Measurements from ENCODE around the gene SLC9A1. TPM values are rescaled to one million over a fixed set of nuclear protein-coding genes. Genes with fewer than 3 reads are reported as not detected.

Gene SLC9A1
- polyA plus RNA-seq, 6 donors from 2014 or later = 3.1 to 9.3 (median 4.0) TPM

DNA sequence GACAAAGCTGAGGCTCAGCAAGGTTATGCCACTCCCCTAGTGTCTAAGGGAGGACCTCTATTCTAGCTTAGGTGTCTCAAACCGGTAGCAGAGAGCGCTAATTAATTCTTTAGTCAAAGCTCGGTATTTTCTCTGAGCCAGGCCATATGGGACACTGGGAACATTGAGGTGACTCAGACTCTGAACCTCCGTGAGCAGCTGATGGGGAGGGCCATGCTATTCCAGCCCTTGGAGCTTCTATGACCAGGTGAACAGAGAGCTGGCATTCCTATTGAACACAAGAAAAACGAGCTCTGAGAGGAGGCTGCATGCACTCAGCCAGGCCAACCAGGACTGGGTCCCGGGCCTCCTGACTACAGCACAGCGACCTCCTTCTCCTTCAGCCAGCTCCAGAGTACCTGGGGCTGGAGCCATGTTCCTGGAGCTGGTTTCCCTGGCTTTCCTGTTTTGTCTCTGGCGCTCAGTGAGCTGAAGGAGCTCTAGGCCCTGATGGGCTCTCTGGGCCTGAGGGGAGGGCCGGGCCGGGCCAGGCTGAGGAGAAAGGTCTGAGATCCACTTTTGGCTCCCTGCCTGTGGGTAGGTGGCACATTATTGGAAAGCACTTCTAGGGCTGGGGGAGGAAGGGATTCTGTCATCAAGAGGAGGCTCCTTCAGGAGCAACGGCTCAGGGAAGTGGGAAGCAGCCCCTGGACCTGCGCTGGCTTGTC lies 37.0 kb downstream of the SLC9A1 start:
- Mint-ChIP-seq H3K27ac (no peak overlapping the region), H3K27me3 (no peaks in the 10 kb centered on the region), H3K4me3 (no peak overlapping the region), H3K9me3 (no peaks in the 10 kb centered on the region), H3K4me1 (peaks cover 9 to 14% (median 11%) of the 10 kb centered on the region in 3 donors), H3K36me3 (no peaks in the 10 kb centered on the region)
- ATAC-seq (ENCODE audit: low read depth in 2 of 2) (no peak), DNase-seq (no peak)

DNA sequence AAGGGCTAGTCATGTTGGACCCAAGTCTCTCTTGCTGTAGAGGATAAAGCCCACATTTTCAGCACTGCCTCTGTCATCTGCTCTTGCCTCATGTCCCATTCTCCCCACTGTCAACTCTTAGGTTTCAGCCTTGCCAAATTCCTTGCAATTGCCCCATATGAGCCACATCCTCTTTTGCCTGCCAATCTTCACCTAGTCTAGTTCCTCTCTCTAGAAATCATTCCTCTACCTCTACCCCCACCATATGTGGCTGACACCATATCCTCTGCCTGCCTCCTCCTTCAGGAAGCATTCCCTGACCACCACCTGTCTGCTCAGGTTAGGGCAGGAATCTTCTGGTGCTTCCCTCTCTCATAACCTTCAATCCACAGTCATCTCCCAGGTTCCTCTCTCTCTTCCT lies 38.2 kb downstream of the SLC9A1 start:
- peaks cover 17 to 22% (median 20%) of the 10 kb centered on the region in 3 donors for H3K4me1 Mint-ChIP-seq
- no peaks in the 10 kb centered on the region for H3K27me3 Mint-ChIP-seq
- no peaks in the 10 kb centered on the region for H3K36me3 Mint-ChIP-seq
- DNase-seq (no peak), ATAC-seq (ENCODE audit: low read depth in 2 of 2) (no peak)
- no peaks in the 10 kb centered on the region for H3K9me3 Mint-ChIP-seq
- peak overlapping the region in 1 of 6 donors; percentile 47 for H3K27ac Mint-ChIP-seq
- no peak overlapping the region for H3K4me3 Mint-ChIP-seq

DNA sequence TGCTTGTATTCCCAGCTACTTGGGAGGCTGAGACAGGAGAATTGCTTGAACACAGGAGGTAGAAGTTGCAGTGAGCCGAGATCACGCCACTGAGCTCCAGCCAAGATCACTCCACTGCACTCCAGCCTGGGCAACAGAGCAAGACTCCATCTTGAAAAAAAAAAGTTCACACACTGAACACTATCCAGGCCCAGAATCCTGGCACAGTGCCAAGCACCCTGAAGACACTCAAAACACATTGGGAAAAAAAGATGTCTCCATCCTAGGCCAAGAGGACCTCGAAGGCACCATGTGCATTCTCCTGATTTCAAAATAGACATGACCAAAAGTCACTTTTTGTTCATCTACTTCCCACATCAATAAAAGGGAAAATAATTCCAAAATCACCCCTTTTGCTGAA lies 38.7 kb downstream of the SLC9A1 start:
- Mint-ChIP-seq H3K27ac (no peak overlapping the region), H3K36me3 (no peaks in the 10 kb centered on the region), H3K27me3 (no peaks in the 10 kb centered on the region), H3K9me3 (no peaks in the 10 kb centered on the region), H3K4me1 (peaks cover 19 to 22% (median 20%) of the 10 kb centered on the region in 3 donors), H3K4me3 (no peak overlapping the region)
- ATAC-seq (ENCODE audit: low read depth in 2 of 2) = no peak
- DNase-seq = no peak

DNA sequence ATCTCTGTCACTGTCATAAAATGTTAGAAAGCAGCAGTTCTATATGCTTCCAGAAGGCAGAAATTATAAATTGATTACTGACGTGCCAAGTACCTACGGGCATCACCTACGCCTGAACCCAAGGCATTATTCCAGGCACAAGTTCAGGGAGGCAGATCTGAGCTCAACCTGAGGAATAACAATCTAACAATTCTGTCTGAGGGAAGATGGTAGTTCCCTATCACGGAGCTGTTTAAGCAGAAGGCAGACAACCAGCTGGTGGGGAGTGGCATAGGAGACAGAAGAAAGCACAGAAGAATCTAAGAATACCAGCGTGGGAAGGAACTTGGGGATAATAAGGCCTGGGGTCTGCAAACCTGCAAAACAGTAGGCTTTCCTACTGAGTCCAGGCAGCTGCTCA lies 40.4 kb downstream of the SLC9A1 start:
- no peak overlapping the region for H3K4me3 Mint-ChIP-seq
- H3K27ac Mint-ChIP-seq = peak overlapping the region in 1 of 6 donors; percentile 74

DNA sequence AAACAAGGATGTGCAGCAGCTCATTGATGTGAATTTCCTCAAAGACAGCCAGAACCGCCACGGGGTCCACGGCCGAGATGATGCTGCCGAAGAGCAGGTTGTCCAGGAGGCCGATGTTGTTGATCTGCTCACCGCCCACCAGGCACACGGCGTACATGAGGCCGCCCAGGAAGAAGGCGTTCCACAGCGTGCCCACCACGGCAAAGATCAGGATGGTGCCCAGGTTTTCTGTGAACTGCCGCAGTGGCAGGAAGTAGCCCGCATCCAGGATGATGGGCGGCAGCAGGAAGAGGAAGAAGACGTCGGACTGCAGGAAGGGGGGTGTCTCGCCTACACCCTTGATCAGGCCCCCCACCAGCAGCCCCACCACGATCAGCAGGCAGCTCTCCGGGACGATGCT lies 41.1 kb downstream of the SLC9A1 start:
- H3K27ac Mint-ChIP-seq = peak overlapping the region in 1 of 6 donors; percentile 93
- no peaks in the 10 kb centered on the region for H3K9me3 Mint-ChIP-seq
- ATAC-seq (ENCODE audit: low read depth in 2 of 2) (no peak), DNase-seq (no peak)
- peaks cover 20 to 30% (median 22%) of the 10 kb centered on the region in 3 donors for H3K4me1 Mint-ChIP-seq
- no peak overlapping the region for H3K4me3 Mint-ChIP-seq
- no peaks in the 10 kb centered on the region for H3K27me3 Mint-ChIP-seq
- H3K36me3 Mint-ChIP-seq = no peaks in the 10 kb centered on the region

More for the DNA sequence above, 40.4 kb downstream of the SLC9A1 start:
- ATAC-seq (ENCODE audit: low read depth in 2 of 2) (no peak), DNase-seq (no peak)
- no peaks in the 10 kb centered on the region for H3K27me3 Mint-ChIP-seq
- no peaks in the 10 kb centered on the region for H3K36me3 Mint-ChIP-seq
- H3K4me1 Mint-ChIP-seq = peaks cover 19 to 30% (median 20%) of the 10 kb centered on the region in 3 donors
- no peaks in the 10 kb centered on the region for H3K9me3 Mint-ChIP-seq

DNA sequence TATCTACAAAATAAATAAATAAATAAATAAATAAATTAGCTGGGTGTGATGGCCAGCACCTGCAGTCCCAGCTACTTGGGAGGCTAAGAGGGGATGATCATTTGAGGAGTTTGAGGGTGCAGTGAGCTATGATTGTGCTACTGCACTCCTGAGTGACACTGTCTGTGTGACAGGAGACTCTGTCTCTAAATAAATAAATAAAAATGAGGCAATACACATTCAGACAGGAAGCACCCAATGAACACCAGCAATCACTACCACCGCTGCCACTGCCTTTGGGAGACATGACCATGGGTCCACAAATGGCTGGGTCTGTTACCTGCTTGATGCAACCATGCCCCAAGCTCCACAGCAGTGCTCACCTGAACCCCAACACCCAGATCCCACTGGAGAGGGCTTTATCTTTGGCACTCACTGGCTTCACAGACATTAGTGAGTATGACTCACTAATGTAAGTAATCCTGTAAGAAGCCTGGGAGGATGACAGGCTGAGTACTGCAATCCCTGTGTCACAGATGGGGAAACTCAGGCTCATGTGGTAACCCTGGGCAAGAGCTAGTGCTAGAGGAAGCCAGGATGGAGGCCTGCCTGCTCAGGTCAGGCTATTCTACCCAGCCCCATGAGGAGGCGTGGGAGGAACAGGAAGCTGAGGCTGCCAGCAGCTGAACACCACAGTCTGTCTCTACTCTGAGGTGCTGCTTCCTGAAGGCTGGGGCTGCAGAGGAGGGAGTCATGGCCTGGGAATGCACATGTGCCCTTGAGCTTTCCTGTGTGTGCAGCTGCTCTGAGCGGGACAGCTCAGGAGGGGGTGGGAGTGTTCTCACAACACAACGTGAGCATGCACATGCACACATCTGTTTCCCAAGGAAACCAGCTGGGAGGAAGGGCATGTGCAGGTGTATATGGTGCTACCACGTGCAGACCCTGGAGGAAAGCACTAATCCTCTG lies 43.0 kb downstream of the SLC9A1 start:
- DNase-seq = peak; percentile 54
- H3K9me3 Mint-ChIP-seq = no peaks in the 10 kb centered on the region
- H3K36me3 Mint-ChIP-seq = no peaks in the 10 kb centered on the region
- no peaks in the 10 kb centered on the region for H3K27me3 Mint-ChIP-seq
- H3K4me3 Mint-ChIP-seq = peak overlapping the region in 6 of 8 donors; percentile 47 to 73 (median 64)
- H3K27ac Mint-ChIP-seq = peak overlapping the region; percentile 19 to 83 (median 70)
- peak; percentile 98 to 100 for ATAC-seq (ENCODE audit: low read depth in 2 of 2)
- peaks cover 24 to 34% (median 25%) of the 10 kb centered on the region in 3 donors for H3K4me1 Mint-ChIP-seq

DNA sequence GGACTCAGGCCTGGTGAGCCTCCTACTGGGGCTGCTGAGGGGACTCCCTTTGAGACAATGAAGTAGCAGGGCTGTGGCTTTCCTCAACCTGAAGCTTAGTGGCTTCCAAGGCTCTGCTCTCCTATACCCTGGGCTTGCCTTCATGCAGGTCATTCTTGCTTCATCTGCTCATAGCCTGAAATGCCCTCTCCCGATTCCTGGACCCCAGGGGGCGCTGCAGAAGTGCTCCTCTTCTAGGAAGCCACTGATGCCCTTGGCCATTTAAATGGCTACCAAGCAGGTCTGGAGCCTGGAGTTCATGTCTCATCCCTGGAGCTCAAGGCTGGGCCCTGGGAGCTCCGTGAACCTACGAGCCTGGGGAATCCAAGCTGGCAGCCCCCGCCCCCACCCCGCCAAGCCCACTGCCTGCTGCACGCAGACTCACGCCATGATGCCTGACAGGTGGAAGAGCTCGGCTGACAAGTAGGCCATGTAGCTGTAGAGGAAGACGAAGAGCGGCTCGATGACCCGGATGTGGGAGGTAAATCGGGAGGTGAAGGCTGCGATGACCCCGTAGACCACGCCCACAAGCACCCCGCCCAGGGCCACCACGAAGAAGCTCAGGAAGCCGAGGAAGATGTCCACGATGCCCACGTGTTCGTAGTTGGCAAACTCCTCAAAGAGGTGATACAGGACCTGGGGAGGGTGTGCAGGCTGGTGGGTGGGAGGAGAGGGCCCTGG lies 45.7 kb downstream of the SLC9A1 start:
- H3K4me1 Mint-ChIP-seq = peaks cover 30 to 38% (median 36%) of the 10 kb centered on the region in 3 donors
- ATAC-seq (ENCODE audit: low read depth in 2 of 2) (no peak), DNase-seq (no peak)
- no peaks in the 10 kb centered on the region for H3K27me3 Mint-ChIP-seq
- no peaks in the 10 kb centered on the region for H3K9me3 Mint-ChIP-seq
- no peak overlapping the region for H3K4me3 Mint-ChIP-seq
- peak overlapping the region in 2 of 6 donors; percentile 33 to 56 for H3K27ac Mint-ChIP-seq
- no peaks in the 10 kb centered on the region for H3K36me3 Mint-ChIP-seq

DNA sequence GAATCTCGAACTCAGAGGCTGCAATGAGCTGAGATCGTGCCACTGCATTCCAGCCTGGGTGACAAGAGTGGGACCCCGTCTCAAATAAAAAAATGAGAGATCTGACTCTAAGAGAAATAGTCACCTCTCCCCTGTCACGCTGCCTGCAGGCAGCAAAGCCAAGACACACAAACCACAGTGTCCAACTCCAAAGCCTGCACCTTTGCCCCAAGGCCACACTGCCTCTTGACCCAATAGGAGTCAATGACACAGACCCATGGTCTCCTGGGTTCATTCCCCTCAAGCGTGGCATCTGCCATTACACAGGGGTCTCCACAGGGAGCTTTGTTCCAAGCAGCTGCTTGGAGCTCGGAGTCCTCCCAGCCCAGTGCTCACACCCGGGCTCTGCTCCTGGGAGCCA lies 46.3 kb downstream of the SLC9A1 start:
- Mint-ChIP-seq H3K9me3 (no peaks in the 10 kb centered on the region), H3K4me1 (peaks cover 30 to 35% (median 35%) of the 10 kb centered on the region in 3 donors), H3K27ac (no peak overlapping the region), H3K36me3 (no peaks in the 10 kb centered on the region), H3K27me3 (no peaks in the 10 kb centered on the region), H3K4me3 (no peak overlapping the region)
- ATAC-seq (ENCODE audit: low read depth in 2 of 2) = no peak
- DNase-seq = no peak

DNA sequence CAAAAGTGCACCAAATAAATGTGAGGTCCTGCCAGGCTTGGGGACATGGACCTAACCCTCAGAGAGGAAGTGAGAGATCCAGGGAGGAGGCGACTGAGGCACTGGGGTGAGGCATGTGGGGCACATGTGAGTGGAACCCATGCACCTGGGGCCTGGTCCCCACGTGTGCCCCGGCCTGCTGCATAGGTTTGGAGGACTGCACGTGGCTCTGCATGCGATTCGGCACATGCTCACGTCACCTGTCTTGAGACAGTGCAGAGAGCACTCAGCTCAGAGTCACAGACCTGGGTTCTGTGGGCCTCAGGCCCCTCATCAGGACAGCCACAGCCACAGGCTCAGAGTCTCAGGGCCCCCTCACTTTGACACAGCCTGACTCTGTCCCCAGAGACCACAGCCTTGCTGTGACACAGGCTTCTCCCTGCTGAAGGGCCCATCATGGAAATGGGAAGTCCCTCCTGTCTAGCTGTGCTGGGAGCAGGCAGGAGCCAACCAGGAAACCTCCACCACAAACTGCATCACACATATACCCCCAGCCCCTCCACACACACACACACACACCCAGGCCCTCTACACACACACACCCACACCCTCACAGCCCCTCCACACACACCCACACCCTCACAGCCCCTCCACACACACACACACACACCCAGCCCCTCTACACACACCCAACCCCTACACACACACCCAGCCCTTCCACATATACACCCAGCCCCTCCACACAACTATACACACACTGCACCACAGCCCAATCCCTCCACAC lies 48.2 kb downstream of the SLC9A1 start:
- Mint-ChIP-seq H3K27ac (peak overlapping the region; percentile 91 to 99 (median 94)), H3K4me3 (peak overlapping the region in 3 of 8 donors; percentile 6 to 42 (median 32)), H3K4me1 (peaks cover 24 to 33% (median 27%) of the 10 kb centered on the region in 3 donors), H3K9me3 (no peaks in the 10 kb centered on the region), H3K27me3 (no peaks in the 10 kb centered on the region), H3K36me3 (no peaks in the 10 kb centered on the region)
- peak; percentile 86 to 87 for ATAC-seq (ENCODE audit: low read depth in 2 of 2)
- peak; percentile 66 for DNase-seq

DNA sequence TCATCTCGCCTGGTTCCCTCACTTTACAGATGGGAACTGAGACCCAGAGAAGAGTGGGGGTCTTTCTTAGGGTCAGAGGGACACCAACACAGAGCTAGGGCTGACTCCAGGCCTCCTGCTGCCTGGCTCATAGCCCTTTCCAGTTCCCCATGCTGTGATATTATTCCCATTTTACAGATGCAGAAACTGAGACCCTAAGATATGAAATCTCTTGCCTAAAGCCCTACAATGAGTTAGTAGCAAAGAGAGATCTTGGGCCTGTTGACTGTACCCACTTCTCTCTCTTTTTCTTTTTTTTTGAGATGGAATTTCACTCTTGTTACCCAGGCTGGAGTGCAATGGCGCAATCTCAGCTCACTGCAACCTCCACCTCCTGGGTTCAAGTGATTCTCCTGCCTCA lies 49.9 kb downstream of the SLC9A1 start:
- Mint-ChIP-seq H3K4me1 (peaks cover 23 to 25% (median 24%) of the 10 kb centered on the region in 3 donors), H3K36me3 (no peaks in the 10 kb centered on the region), H3K9me3 (no peaks in the 10 kb centered on the region), H3K27ac (peak overlapping the region in 4 of 6 donors; percentile 87 to 94 (median 91)), H3K27me3 (no peaks in the 10 kb centered on the region), H3K4me3 (no peak overlapping the region)
- DNase-seq (no peak), ATAC-seq (ENCODE audit: low read depth in 2 of 2) (no peak)

DNA sequence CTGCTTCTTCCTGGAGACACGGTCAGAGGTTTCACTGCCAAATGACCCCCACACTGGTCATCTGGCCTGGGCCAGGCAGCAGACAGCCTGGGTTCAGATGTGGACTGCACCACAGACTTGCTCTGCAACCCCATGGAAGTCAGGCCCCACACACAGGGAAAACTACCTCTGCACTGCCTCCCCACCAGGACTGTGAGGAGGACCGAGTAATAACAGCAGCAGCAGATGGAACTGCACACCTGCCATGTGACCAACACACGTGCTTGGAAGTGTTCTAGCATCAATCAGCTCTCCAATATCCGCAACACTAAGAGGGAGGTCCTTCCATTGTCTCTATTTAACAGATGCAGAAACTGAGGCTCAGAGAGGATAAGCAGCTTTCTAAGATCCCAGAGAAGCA lies 51.4 kb downstream of the SLC9A1 start:
- Mint-ChIP-seq H3K36me3 (no peaks in the 10 kb centered on the region), H3K27me3 (no peaks in the 10 kb centered on the region), H3K27ac (peak overlapping the region in 3 of 6 donors; percentile 22 to 85 (median 33)), H3K9me3 (no peaks in the 10 kb centered on the region), H3K4me3 (peak overlapping the region in 1 of 8 donors; percentile 53), H3K4me1 (peaks cover 28 to 37% (median 33%) of the 10 kb centered on the region in 3 donors)
- ATAC-seq (ENCODE audit: low read depth in 2 of 2) (no peak), DNase-seq (no peak)

DNA sequence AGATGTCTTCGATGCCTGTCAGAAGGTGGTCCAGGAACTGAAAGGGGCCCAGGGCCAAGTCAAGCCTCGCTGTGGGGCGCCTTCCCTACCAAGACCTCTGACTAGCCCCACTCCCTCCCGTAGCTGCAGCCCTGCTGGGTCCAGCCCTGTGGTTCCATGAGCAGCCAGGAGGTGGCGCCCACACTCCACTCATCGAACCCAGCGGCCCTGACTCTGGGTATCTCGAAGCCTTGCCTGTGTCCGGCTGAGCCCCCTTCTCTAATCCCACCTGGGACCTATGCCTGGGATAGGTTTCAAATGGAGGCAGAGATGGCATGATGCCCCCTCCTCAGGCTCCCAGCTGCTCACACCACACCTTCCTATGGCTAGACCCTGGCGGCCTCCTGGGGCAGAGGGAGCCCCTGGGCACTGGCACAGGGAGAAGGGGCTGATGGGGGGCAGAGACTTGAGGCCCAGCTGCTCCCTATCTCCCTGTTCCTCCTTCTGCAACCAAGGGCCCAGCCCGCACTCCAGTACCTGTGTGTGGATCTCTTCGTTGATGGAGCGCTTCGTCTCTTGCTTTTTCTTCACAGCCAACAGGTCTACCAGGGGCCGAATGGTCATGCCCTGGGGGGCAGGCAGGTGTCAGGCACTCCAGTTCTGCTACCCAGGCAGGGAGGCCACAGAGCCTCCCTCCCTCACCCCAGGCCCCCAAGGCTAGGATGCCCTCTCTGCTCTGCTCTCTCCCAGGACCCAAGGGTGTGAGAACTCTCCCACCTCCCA lies 52.0 kb downstream of the SLC9A1 start:
- H3K27ac Mint-ChIP-seq = peak overlapping the region in 3 of 6 donors; percentile 60 to 89 (median 68)
- no peaks in the 10 kb centered on the region for H3K27me3 Mint-ChIP-seq
- H3K36me3 Mint-ChIP-seq = no peaks in the 10 kb centered on the region
- DNase-seq (peak; percentile 74), ATAC-seq (ENCODE audit: low read depth in 2 of 2) (peak; percentile 36 to 53)
- no peaks in the 10 kb centered on the region for H3K9me3 Mint-ChIP-seq
- H3K4me3 Mint-ChIP-seq = no peak overlapping the region
- peaks cover 28 to 37% (median 33%) of the 10 kb centered on the region in 3 donors for H3K4me1 Mint-ChIP-seq

All from naive B cell (primary cell).